Peyer's patch (tissue), 4 donors: Measurements from ENCODE around the gene CNTNAP5.

ENCODE experiments used
- CTCF ChIP-seq, 6 experiments: fragments of 450-650 bp in 4 of 6; fragments of 200-600 bp in 2 of 6; sonication (generic) in 1 of 6; IDR thresholded peaks; one replicate each; pipeline ENCODE4 v1.5.1; 2017 to 2019; ENCODE audit warnings: antibody characterized with exemption in 6 of 6, mild to moderate bottlenecking in 3 of 6, moderate library complexity in 1 of 6
- POLR2A ChIP-seq, 2 donors: fragments of 450-650 bp; IDR thresholded peaks; one replicate each; pipeline ENCODE4 v1.5.1; 2017; ENCODE audit warnings: antibody characterized with exemption in 2 of 2, mild to moderate bottlenecking in 2 of 2, moderate library complexity in 2 of 2

GRCh38 chr2:124678043-124678442, 653.0 kb downstream of the CNTNAP5 start:
- TF ChIP-seq POLR2A (IDR thresholded peaks at IDR 0.05) (no peak), CTCF (IDR thresholded peaks at IDR 0.05) (no peak)
